HG03135 (cell line): Measurements from ENCODE around the gene TGFBR3.

Experiments
- ATAC-seq: cut with Tn5 transposase; IDR thresholded peaks from one replicate; pipeline ENCODE4 v1.9.1; 2021; ENCODE audit warnings: mild to moderate bottlenecking, moderate library complexity; ENCODE audit not compliant: unreplicated experiment

The TGFBR3 gene

GRCh38 chr1:91885716-91886506, at the start of gene TGFBR3:
Gene TGFBR3 (minus strand): TSS chr1:91886151. CDS start chr1:91861531, 24,620 bp downstream.
- ATAC-seq: peak; percentile 68

GRCh38 chr1:91929250-91929649, 43.3 kb upstream of the TGFBR3 start:
- no peak for ATAC-seq

- ATAC-seq: no peak
These were observed 42.1 kb upstream of the TGFBR3 start for GRCh38 chr1:91928026-91928425.

GRCh38 chr1:91925644-91926435, 39.9 kb upstream of the TGFBR3 start:
- no peak for ATAC-seq

- no peak for ATAC-seq
These were observed 38.2 kb upstream of the TGFBR3 start for GRCh38 chr1:91924146-91924545.

GRCh38 chr1:91919962-91920361, 34.0 kb upstream of the TGFBR3 start:
- ATAC-seq: no peak

- ATAC-seq: no peak
These were observed 31.0 kb upstream of the TGFBR3 start for GRCh38 chr1:91916811-91917460.

- no peak for ATAC-seq
These were observed 30.1 kb upstream of the TGFBR3 start for GRCh38 chr1:91916046-91916445.

- ATAC-seq: no peak
These were observed 27.1 kb upstream of the TGFBR3 start for GRCh38 chr1:91913018-91913417.

- no peak for ATAC-seq
These were observed 26.3 kb upstream of the TGFBR3 start for GRCh38 chr1:91912266-91912665.

- no peak for ATAC-seq
These were observed 15.3 kb upstream of the TGFBR3 start for GRCh38 chr1:91901231-91901630.

GRCh38 chr1:91900562-91900961, 14.6 kb upstream of the TGFBR3 start:
- no peak for ATAC-seq

- no peak for ATAC-seq
These were observed 11.1 kb upstream of the TGFBR3 start for GRCh38 chr1:91897016-91897415.

- ATAC-seq: no peak
These were observed 10.0 kb upstream of the TGFBR3 start for GRCh38 chr1:91895832-91896556.

- ATAC-seq: no peak
These were observed 8.2 kb upstream of the TGFBR3 start for GRCh38 chr1:91894036-91894761.

GRCh38 chr1:91891969-91892368, 6.0 kb upstream of the TGFBR3 start:
- no peak for ATAC-seq

GRCh38 chr1:91891454-91891853, 5.5 kb upstream of the TGFBR3 start:
- ATAC-seq: no peak

- ATAC-seq: no peak
These were observed 3.9 kb upstream of the TGFBR3 start for GRCh38 chr1:91889717-91890459.

GRCh38 chr1:91885213-91885715, 687 bp downstream of the TGFBR3 start:
- peak; percentile 8 for ATAC-seq
